ENCODE measurements around the gene RGS10. TPM values are rescaled to one million over a fixed set of nuclear protein-coding genes. Genes with fewer than 3 reads are reported as not detected.

Gene RGS10
- polyA plus RNA-seq, 3 donors: 57.1 to 87.2 (median 75.8) TPM

GRCh38 chr10:119507115-119507514, 35.4 kb downstream of the RGS10 start:
- Histone ChIP-seq H3K27ac (ENCODE audit: low read depth in 1 of 2, low read length in 2 of 2) (no peak overlapping the region), H3K4me3 (replicated peaks in 1 of 3; ENCODE audit: low read depth in 2 of 3, low read length in 3 of 3) (no peak overlapping the region), H3K27me3 (ENCODE audit: control insufficient read depth in 2 of 2, insufficient read depth in 2 of 2, low read length in 2 of 2) (no peaks in the 10 kb centered on the region), H3K4me2 (replicated peaks; ENCODE audit: extremely low read depth, low read length, poor library complexity, severe bottlenecking) (no peak overlapping the region), H2AFZ (ENCODE audit: insufficient read depth, low read depth, low read length, poor library complexity, severe bottlenecking) (no peak overlapping the region), H4K20me1 (ENCODE audit: insufficient read depth, low read length) (peaks cover 2% of the 10 kb centered on the region), H3K9ac (ENCODE audit: insufficient read depth, low read length, poor library complexity, severe bottlenecking) (no peak overlapping the region), H3K36me3 (replicated peaks in 1 of 2; ENCODE audit: control insufficient read depth in 1 of 2, insufficient read depth in 2 of 2, low read length in 2 of 2) (peaks cover 37 to 84% of the 10 kb centered on the region in 2 donors), H3K4me1 (ENCODE audit: control insufficient read depth in 1 of 2, insufficient read depth in 2 of 2, low read length in 2 of 2) (no peaks in the 10 kb centered on the region), H3K9me3 (replicated peaks in 1 of 2; ENCODE audit: control insufficient read depth in 1 of 2, insufficient read depth in 1 of 2, low read length in 2 of 2) (no peaks in the 10 kb centered on the region), H3K79me2 (ENCODE audit: insufficient read depth, low read length) (no peaks in the 10 kb centered on the region)
- H3K27me3 Mint-ChIP-seq (ENCODE audit: low read depth in 3 of 3): peaks cover 0 to 2% (median 0%) of the 10 kb centered on the region in 3 donors
- no peak for TF ChIP-seq CTCF (IDR thresholded peaks at IDR 0.05)
- 96% methylated on average over 3 of the region's 5 CpGs for WGBS (ENCODE audit: insufficient coverage)
- H3K9me3 Mint-ChIP-seq: peaks cover 0 to 2% (median 0%) of the 10 kb centered on the region in 7 donors
- no peak for DNase-seq
- H3K36me3 Mint-ChIP-seq: peaks cover 60 to 79% of the 10 kb centered on the region in 2 donors
- intact Hi-C loops (cut with micrococcal nuclease): no loop called here
- H3K4me3 Mint-ChIP-seq: no peak overlapping the region
- peak overlapping the region in 1 of 7 donors; percentile 25 for H3K27ac Mint-ChIP-seq
- no peaks in the 10 kb centered on the region for H3K4me1 Mint-ChIP-seq

GRCh38 chr10:119505588-119506315, 36.8 kb downstream of the RGS10 start:
- peaks cover 0 to 2% (median 0%) of the 10 kb centered on the region in 7 donors for H3K9me3 Mint-ChIP-seq
- Histone ChIP-seq H3K27ac (ENCODE audit: low read depth in 1 of 2, low read length in 2 of 2) (no peak overlapping the region), H3K4me1 (ENCODE audit: control insufficient read depth in 1 of 2, insufficient read depth in 2 of 2, low read length in 2 of 2) (no peaks in the 10 kb centered on the region), H3K36me3 (replicated peaks in 1 of 2; ENCODE audit: control insufficient read depth in 1 of 2, insufficient read depth in 2 of 2, low read length in 2 of 2) (peaks cover 25 to 73% of the 10 kb centered on the region in 2 donors), H3K9ac (ENCODE audit: insufficient read depth, low read length, poor library complexity, severe bottlenecking) (no peak overlapping the region), H3K79me2 (ENCODE audit: insufficient read depth, low read length) (no peaks in the 10 kb centered on the region), H3K4me3 (replicated peaks in 1 of 3; ENCODE audit: low read depth in 2 of 3, low read length in 3 of 3) (no peak overlapping the region), H3K27me3 (ENCODE audit: control insufficient read depth in 2 of 2, insufficient read depth in 2 of 2, low read length in 2 of 2) (no peaks in the 10 kb centered on the region), H3K9me3 (replicated peaks in 1 of 2; ENCODE audit: control insufficient read depth in 1 of 2, insufficient read depth in 1 of 2, low read length in 2 of 2) (no peaks in the 10 kb centered on the region), H3K4me2 (replicated peaks; ENCODE audit: extremely low read depth, low read length, poor library complexity, severe bottlenecking) (no peak overlapping the region), H4K20me1 (ENCODE audit: insufficient read depth, low read length) (peaks cover 2% of the 10 kb centered on the region), H2AFZ (ENCODE audit: insufficient read depth, low read depth, low read length, poor library complexity, severe bottlenecking) (no peak overlapping the region)
- 88% methylated on average over 11 of the region's 21 CpGs for WGBS (ENCODE audit: insufficient coverage)
- no peak for TF ChIP-seq CTCF (IDR thresholded peaks at IDR 0.05)
- H3K4me3 Mint-ChIP-seq: no peak overlapping the region
- intact Hi-C loops (cut with micrococcal nuclease): no loop called here
- no peaks in the 10 kb centered on the region for H3K27me3 Mint-ChIP-seq (ENCODE audit: low read depth in 3 of 3)
- DNase-seq: no peak
- peak overlapping the region in 1 of 7 donors; percentile 45 for H3K27ac Mint-ChIP-seq
- peaks cover 49 to 71% of the 10 kb centered on the region in 2 donors for H3K36me3 Mint-ChIP-seq
- no peaks in the 10 kb centered on the region for H3K4me1 Mint-ChIP-seq
